ENCODE results near the gene MDK. TPM values are rescaled to one million over a fixed set of nuclear protein-coding genes. Genes with fewer than 3 reads are reported as not detected.

MDK gene
- total RNA-seq, 1 donor from 2014 or later = 949 TPM

DNA sequence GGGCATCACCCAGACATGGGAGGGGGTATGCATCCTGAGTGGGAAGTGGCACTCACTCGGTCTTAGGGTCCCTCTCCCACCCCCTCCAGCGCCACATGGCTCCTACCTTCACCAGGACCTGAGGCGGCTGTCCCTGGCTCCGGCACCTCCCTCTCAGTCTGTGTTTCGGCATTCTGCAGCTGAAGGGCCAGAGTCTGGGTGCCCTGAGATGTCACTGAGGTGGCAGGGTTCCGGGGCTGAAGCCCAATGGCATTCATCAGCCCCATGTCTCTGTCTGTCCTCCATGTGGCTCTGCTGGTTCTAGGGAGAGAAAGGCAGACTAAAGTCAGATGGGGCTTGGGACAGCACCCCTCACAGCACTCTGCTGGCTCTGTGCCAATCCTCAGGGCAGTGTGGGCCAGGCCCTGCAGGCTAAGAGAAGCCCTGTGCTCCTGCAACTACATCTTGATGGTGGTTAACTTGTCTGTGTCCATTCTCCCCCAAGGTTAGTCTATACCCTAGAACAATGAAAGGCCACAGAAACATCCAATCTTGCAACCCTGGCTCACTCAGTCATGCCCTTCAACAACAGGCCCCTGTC is 27.0 kb downstream of the MDK start:
- TF ChIP-seq, protein P1, sequence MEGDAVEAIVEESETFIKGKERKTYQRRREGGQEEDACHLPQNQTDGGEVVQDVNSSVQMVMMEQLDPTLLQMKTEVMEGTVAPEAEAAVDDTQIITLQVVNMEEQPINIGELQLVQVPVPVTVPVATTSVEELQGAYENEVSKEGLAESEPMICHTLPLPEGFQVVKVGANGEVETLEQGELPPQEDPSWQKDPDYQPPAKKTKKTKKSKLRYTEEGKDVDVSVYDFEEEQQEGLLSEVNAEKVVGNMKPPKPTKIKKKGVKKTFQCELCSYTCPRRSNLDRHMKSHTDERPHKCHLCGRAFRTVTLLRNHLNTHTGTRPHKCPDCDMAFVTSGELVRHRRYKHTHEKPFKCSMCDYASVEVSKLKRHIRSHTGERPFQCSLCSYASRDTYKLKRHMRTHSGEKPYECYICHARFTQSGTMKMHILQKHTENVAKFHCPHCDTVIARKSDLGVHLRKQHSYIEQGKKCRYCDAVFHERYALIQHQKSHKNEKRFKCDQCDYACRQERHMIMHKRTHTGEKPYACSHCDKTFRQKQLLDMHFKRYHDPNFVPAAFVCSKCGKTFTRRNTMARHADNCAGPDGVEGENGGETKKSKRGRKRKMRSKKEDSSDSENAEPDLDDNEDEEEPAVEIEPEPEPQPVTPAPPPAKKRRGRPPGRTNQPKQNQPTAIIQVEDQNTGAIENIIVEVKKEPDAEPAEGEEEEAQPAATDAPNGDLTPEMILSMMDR (conservative IDR thresholded peaks at IDR 0.05) = no peak
- H3K4me1 Mint-ChIP-seq (ENCODE audit: unreplicated experiment) = peaks cover 4% of the 10 kb centered on the region

DNA sequence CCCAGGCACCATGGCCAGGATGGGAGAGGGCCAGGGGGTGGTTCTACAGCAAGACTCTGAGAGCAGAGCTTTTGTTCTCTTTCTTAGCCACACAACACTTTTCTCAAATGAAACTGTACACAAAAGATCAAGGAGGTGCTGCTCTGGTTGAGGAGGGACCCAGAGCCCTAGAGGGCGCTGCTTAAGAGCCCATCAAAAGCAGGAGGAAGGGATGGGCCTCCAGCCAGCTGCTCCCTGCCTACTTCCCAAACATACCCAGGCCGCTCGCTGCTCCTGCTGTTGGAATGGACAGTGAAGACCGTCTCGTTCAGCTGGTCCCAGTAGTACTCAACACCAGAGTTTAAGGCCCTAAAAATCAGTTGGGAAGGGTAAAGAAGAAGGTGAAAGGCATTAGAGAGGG is 28.6 kb downstream of the MDK start:
- H3K27ac Mint-ChIP-seq = no peak overlapping the region

More for the DNA sequence above, 27.0 kb downstream of the MDK start:
- no peak for DNase-seq (ENCODE audit: extremely low spot score, unreplicated experiment)
- H3K36me3 Mint-ChIP-seq = peaks cover 4% of the 10 kb centered on the region
- H3K9me3 Mint-ChIP-seq = no peaks in the 10 kb centered on the region
- H3K27ac Mint-ChIP-seq = no peak overlapping the region
- no peak overlapping the region for H3K4me3 Mint-ChIP-seq
- no peaks in the 10 kb centered on the region for H3K27me3 Mint-ChIP-seq

DNA sequence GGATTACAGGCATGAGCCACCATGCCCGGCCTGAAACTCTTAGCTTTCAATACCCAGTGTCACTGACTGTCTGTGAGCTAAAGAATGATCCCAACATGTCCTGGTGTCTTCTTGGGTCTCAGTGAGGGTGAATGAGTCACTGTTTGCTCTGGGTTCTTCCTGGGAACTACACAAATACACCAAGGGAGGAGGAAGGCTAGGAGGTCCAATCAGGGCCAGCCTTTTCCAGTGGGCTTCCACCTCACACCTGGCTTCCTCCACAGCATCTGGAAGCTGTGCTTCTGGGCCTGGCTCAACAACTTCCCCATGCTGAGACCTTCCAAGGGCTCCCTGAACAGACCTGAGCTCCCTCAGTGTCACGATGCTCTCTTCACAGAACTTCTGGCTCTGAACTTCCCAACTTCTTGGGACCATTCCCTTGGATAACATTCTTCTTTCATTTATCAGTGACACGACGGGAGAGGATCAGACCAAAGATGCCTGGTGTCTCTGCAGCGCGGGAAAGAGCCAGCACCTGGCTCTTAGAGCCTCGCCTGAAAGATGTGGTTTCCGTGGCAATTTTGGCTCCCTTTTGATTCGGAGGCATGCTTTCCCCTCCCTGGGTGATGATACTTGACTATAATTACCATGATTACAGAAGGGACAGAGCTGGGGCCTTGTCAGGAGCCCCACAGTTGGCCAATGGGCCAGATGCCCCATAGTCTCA is 32.4 kb downstream of the MDK start:
- H3K4me3 Mint-ChIP-seq = no peak overlapping the region
- no peak overlapping the region for H3K27ac Mint-ChIP-seq
- peaks cover 11% of the 10 kb centered on the region for H3K36me3 Mint-ChIP-seq
- no peak for DNase-seq (ENCODE audit: extremely low spot score, unreplicated experiment)
- peaks cover 5% of the 10 kb centered on the region for H3K4me1 Mint-ChIP-seq (ENCODE audit: unreplicated experiment)
- no peaks in the 10 kb centered on the region for H3K9me3 Mint-ChIP-seq
- no peaks in the 10 kb centered on the region for H3K27me3 Mint-ChIP-seq
- TF ChIP-seq, protein P1 (conservative IDR thresholded peaks at IDR 0.05) = no peak

More for the DNA sequence above, 28.6 kb downstream of the MDK start:
- no peaks in the 10 kb centered on the region for H3K9me3 Mint-ChIP-seq
- TF ChIP-seq, protein P1 (conservative IDR thresholded peaks at IDR 0.05) = no peak
- no peaks in the 10 kb centered on the region for H3K27me3 Mint-ChIP-seq
- no peak overlapping the region for H3K4me3 Mint-ChIP-seq
- DNase-seq (ENCODE audit: extremely low spot score, unreplicated experiment) = no peak
- peaks cover under 1% of the 10 kb centered on the region for H3K4me1 Mint-ChIP-seq (ENCODE audit: unreplicated experiment)
- peaks cover 3% of the 10 kb centered on the region for H3K36me3 Mint-ChIP-seq

DNA sequence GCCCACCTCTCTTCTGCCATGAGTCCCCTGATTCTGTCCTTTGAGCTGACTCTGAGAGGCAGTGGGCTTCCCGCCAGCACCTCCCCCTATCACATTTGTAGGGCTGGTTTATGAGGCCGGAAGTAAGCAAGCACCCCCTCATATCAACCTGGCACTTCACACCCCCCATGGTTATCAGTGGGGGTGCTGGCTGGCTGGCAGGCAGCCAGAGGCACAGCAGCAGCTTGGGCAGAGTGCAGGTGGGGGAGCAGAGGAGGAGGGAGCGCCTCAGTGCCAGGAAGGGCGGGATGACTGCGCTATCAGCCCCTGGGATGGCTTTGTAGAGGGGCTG is 33.0 kb downstream of the MDK start:
- DNase-seq (ENCODE audit: extremely low spot score, unreplicated experiment) = no peak
- no peaks in the 10 kb centered on the region for H3K27me3 Mint-ChIP-seq
- peaks cover 5% of the 10 kb centered on the region for H3K4me1 Mint-ChIP-seq (ENCODE audit: unreplicated experiment)
- no peak overlapping the region for H3K27ac Mint-ChIP-seq
- no peak overlapping the region for H3K4me3 Mint-ChIP-seq
- H3K36me3 Mint-ChIP-seq = peaks cover 11% of the 10 kb centered on the region
- H3K9me3 Mint-ChIP-seq = no peaks in the 10 kb centered on the region
- TF ChIP-seq, protein P1 (conservative IDR thresholded peaks at IDR 0.05) = no peak

DNA sequence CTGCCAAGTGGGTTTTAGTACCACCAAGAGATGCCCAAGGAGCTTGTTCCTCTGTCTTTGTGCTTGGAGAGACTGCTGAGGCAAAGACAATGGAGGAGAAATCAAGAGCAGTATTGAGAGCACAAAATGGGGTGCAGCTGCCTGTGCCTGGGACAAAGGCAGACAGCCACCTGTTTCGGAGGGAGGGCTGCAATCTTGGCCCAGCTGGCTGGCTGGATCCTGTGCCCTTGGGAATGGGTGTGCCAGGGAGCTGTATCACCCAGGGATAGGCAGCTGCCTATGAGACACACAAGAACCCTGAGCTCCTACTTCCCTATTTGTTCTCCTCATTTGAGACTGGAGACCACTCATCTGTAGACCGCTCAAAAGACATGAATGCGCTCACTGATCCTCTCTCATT is 33.4 kb downstream of the MDK start:
- DNase-seq (ENCODE audit: extremely low spot score, unreplicated experiment) = no peak
- Mint-ChIP-seq H3K36me3 (peaks cover 11% of the 10 kb centered on the region), H3K27me3 (no peaks in the 10 kb centered on the region), H3K9me3 (no peaks in the 10 kb centered on the region), H3K27ac (no peak overlapping the region), H3K4me3 (no peak overlapping the region), H3K4me1 (ENCODE audit: unreplicated experiment) (peaks cover 5% of the 10 kb centered on the region)
- TF ChIP-seq, protein P1 (conservative IDR thresholded peaks at IDR 0.05) = no peak

All from type B pancreatic cell (in vitro differentiated cells).